GM12878 (cell line): ENCODE measurements around the gene NACAD. TPM values are rescaled to one million over a fixed set of nuclear protein-coding genes. Genes with fewer than 3 reads are reported as not detected.

Experiments
- ATAC-seq: fragments of 200-7000 bp; cut with Tn5 transposase; 3 replicates; pipeline ENCODE4 v1.9.1; 2020; ENCODE audit warnings: mild to moderate bottlenecking, moderate library complexity
- BruUV-seq: library from RNA; stranded (reverse); fragments of 400-500 nt; replicated peaks from 2 replicates; lab custom pipeline; 2021; lab: Mats Ljungman, UMichigan
- CTCF ChIA-PET: fragments of 300-600 bp; sonication (Branson Sonifier 250); formaldehyde crosslinking; extraction: SDS; loops from one replicate; lab custom pipeline; 2021; ENCODE audit warnings: inconsistent platforms; lab: Yijun Ruan, JAX
- POLR2A ChIA-PET: fragments of 350-600 bp; formaldehyde crosslinking; extraction: SDS; loops from one replicate; lab custom pipeline; 2021; ENCODE audit warnings: inconsistent platforms; lab: Charles Lee
- RAD21 ChIA-PET: fragments of 300-600 bp; sonication (Branson Sonifier 250); formaldehyde crosslinking; loops from one replicate; lab custom pipeline; 2023; ENCODE audit warnings: antibody characterized with exemption; ENCODE audit not compliant: unreplicated experiment; lab: Charles Lee
- SMC1A ChIA-PET: fragments of 300-600 bp; sonication (Branson Sonifier 250); formaldehyde crosslinking; loops from one replicate; lab custom pipeline; 2023; ENCODE audit not compliant: unreplicated experiment, uncharacterized antibody; lab: Charles Lee
- DNase-seq: peaks from one replicate; pipeline ENCODE4 v3.0.0-alpha.2; 2011; ENCODE audit warnings: low read depth, low spot score
- FAIRE-seq: peaks from 3 replicates; lab custom pipeline; 2011; peaks lifted over from hg19 to GRCh38; lab: Jason Lieb, UNC
- H2AFZ ChIP-seq: 2 replicates; pipeline ENCODE4 v1.6.0; 2011; ENCODE audit warnings: low read depth, low read length, control low read depth; ENCODE audit not compliant: control insufficient read depth
- H3K27ac ChIP-seq: 2 replicates; pipeline ENCODE4 v1.5.1; 2011; ENCODE audit warnings: control low read depth; ENCODE audit not compliant: control insufficient read depth, insufficient read depth
- H3K27me3 ChIP-seq, 2 experiments: replicated peaks in 1 of 2; 2 replicates each; pipeline versions ENCODE4 v1.6.0 to v1.6.1; 2011; ENCODE audit warnings: low read length in 1 of 2; ENCODE audit not compliant: control insufficient read depth in 2 of 2, insufficient read depth in 2 of 2
- H3K36me3 ChIP-seq, 2 experiments: 2 replicates each; pipeline ENCODE4 v1.5.1; 2011; ENCODE audit warnings: low read length in 1 of 2; ENCODE audit not compliant: control insufficient read depth in 2 of 2, insufficient read depth in 2 of 2
- H3K4me1 ChIP-seq: 2 replicates; pipeline ENCODE4 v1.6.1; 2011; ENCODE audit warnings: mild to moderate bottlenecking, low read length, moderate library complexity, mixed read lengths; ENCODE audit not compliant: control insufficient read depth, insufficient read depth
- H3K4me2 ChIP-seq: 2 replicates; pipeline ENCODE4 v1.6.0; 2011; ENCODE audit warnings: control low read depth; ENCODE audit not compliant: control insufficient read depth, insufficient read depth
- H3K4me3 ChIP-seq: fragments of 200-600 bp; sonication (generic); 2 replicates; pipeline ENCODE4 v1.5.1; 2016
- H3K79me2 ChIP-seq: 2 replicates; pipeline ENCODE4 v1.6.0; 2011; ENCODE audit warnings: low read length; ENCODE audit not compliant: control insufficient read depth, insufficient read depth
- H3K9ac ChIP-seq: 2 replicates; pipeline ENCODE4 v1.8.0; 2011; ENCODE audit warnings: low read length, control low read depth, mixed read lengths; ENCODE audit not compliant: control insufficient read depth, insufficient read depth
- H3K9me3 ChIP-seq: replicated peaks from 3 replicates; pipeline ENCODE4 v1.5.1; 2011; ENCODE audit warnings: mild to moderate bottlenecking, low read length; ENCODE audit not compliant: control insufficient read depth, insufficient read depth
- H4K20me1 ChIP-seq: 2 replicates; pipeline ENCODE4 v1.6.0; 2011; ENCODE audit not compliant: control insufficient read depth, insufficient read depth
- BCL11A ChIP-seq: IDR thresholded peaks from 2 replicates; pipeline ENCODE4 v1.6.1; 2011; ENCODE audit warnings: low read depth, low read length
- BMI1 ChIP-seq: fragments of 450-650 bp; IDR thresholded peaks from 2 replicates; pipeline ENCODE4 v1.6.1; 2016; ENCODE audit warnings: mild to moderate bottlenecking, moderate library complexity, borderline replicate concordance
- ETV6 ChIP-seq, 2 experiments: fragments of 450-650 bp in 1 of 2; IDR thresholded peaks in 1 of 2; conservative IDR thresholded peaks in 1 of 2; 2 replicates each; pipeline ENCODE4 v1.6.1; 2014; ENCODE audit warnings: antibody characterized with exemption in 1 of 2, borderline replicate concordance in 1 of 2, low read depth in 1 of 2, mild to moderate bottlenecking in 1 of 2, moderate library complexity in 1 of 2
- IKZF1 ChIP-seq: fragments of 450-650 bp; conservative IDR thresholded peaks from 2 replicates; pipeline ENCODE4 v1.6.1; 2017; ENCODE audit warnings: antibody characterized with exemption, mild to moderate bottlenecking
- IRF3 ChIP-seq: fragments of 450-650 bp; IDR thresholded peaks from 2 replicates; pipeline ENCODE4 v1.6.1; 2014; ENCODE audit warnings: mild to moderate bottlenecking
- POLR2A ChIP-seq: IDR thresholded peaks from 2 replicates; pipeline ENCODE4 v1.6.1; 2011; ENCODE audit warnings: low read depth, mild to moderate bottlenecking, low read length
- POU2F2 ChIP-seq: IDR thresholded peaks from 3 replicates; pipeline ENCODE4 v1.6.1; 2011; ENCODE audit warnings: low read depth, mild to moderate bottlenecking, low read length, borderline replicate concordance
- RAD51 ChIP-seq: fragments of 450-650 bp; IDR thresholded peaks from 2 replicates; pipeline ENCODE4 v1.6.1; 2016; ENCODE audit warnings: moderate library complexity, mild to moderate bottlenecking, inconsistent platforms
- RBBP5 ChIP-seq: fragments of 200-600 bp; sonication (generic); conservative IDR thresholded peaks from 2 replicates; pipeline ENCODE4 v1.6.1; 2016
- SIN3A ChIP-seq: IDR thresholded peaks from 2 replicates; pipeline ENCODE4 v1.6.1; 2012; ENCODE audit warnings: low read depth, low read length, improper control_type of control experiment
- SP1 ChIP-seq: IDR thresholded peaks from one replicate; pipeline ENCODE4 v1.6.1; 2011; ENCODE audit warnings: low read depth, low read length
- TCF7 ChIP-seq: IDR thresholded peaks from 2 replicates; pipeline ENCODE4 v1.6.1; 2014; ENCODE audit warnings: antibody characterized with exemption, borderline replicate concordance
- WRNIP1 ChIP-seq: IDR thresholded peaks from 2 replicates; pipeline ENCODE4 v1.6.1; 2011; ENCODE audit warnings: low read depth, low read length, improper control_type of control experiment, borderline replicate concordance
- ZBED1 ChIP-seq: IDR thresholded peaks from 2 replicates; pipeline ENCODE4 v1.6.1; 2016; ENCODE audit warnings: borderline replicate concordance
- ZBTB11 ChIP-seq: fragments of 450-650 bp; formaldehyde crosslinking; IDR thresholded peaks from 2 replicates; pipeline ENCODE4 v1.5.0; 2022; ENCODE audit warnings: mild to moderate bottlenecking, missing genetic modification characterization
- ZNF207 ChIP-seq: fragments of 450-650 bp; IDR thresholded peaks from 2 replicates; pipeline ENCODE4 v1.6.1; 2014; ENCODE audit warnings: antibody characterized with exemption, mild to moderate bottlenecking, borderline replicate concordance
- WGBS: methylation state at CpG from one replicate; pipeline ENCODE4 v1.1.6; 2016; ENCODE audit warnings: low lambda C conversion rate; ENCODE audit not compliant: insufficient replicate concordance, insufficient coverage; ENCODE audit errors: missing lambda C conversion rate; 5-methylcytosine and 5-hydroxymethylcytosine counted together
- in situ Hi-C: fragments of 300-500 bp; cut with MboI; formaldehyde crosslinking; loops from 9 replicates; pipeline ENCODE4 v1.14.3; 2018; ENCODE audit warnings: mixed read lengths
- intact Hi-C: fragments of 100-400 bp; cut with micrococcal nuclease; formaldehyde crosslinking; loops from one replicate; pipeline ENCODE4 v1.14.2; 2022; ENCODE audit not compliant: unreplicated experiment
- polyA plus RNA-seq, 11 experiments: library from polyadenylated mRNA; depleted of rRNA in 4 of 11; unstranded in 6 of 11; stranded (reverse) in 5 of 11; fragments of >200 nt; fragmentation: Nextera tagmentation in 4 of 11; fragmentation: Illumina TruSeq in 1 of 11; extraction: Ambion mirVana in 4 of 11; extraction: Trizol in 1 of 11; gene quantifications; 1 replicate in 1 of 11; 2 replicates in 10 of 11; pipeline versions ENCODE4 v1.2.1 to v1.2.3, GENCODE V29; 2011 to 2016; ENCODE audit warnings: inconsistent platforms in 2 of 11, missing spikeins in 2 of 11, low read depth in 1 of 11
- total RNA-seq, 4 experiments: library from RNA; depleted of rRNA in 3 of 4; stranded (reverse); fragments of >200 nt in 3 of 4; fragmentation: Illumina TruSeq in 1 of 4; extraction: Trizol in 1 of 4; gene quantifications; 2 replicates each; pipeline versions ENCODE4 v1.2.1 to v1.2.3, GENCODE V29; 2013 to 2021
- TF ChIP-seq, protein P1 (sequence below): IDR thresholded peaks from 2 replicates; pipeline ENCODE4 v1.6.1; 2012; ENCODE audit warnings: mild to moderate bottlenecking, low read depth, low read length

NACAD gene
- total and polyA plus RNA-seq, 10 of the 15 experiments (the other 5 are each of a cell fraction or from before 2014, with no cell fraction given) = not detected

GRCh38 chr7:45052011-45052410, 36.8 kb downstream of the NACAD start:
- H3K27me3 ChIP-seq = no peaks in the 10 kb centered on the region
- ChIA-PET SMC1A (interaction anchor here (1.1 to 1.7 kb wide), 2 partner anchors 10 to 18 kb away, joined by 3 to 8 read pairs; no protein-coding TSS in a partner anchor), POLR2A (no interaction called here), CTCF (no interaction called here), RAD21 (no interaction called here)
- H3K9ac ChIP-seq = no peak overlapping the region
- no peak overlapping the region for H3K4me3 ChIP-seq
- TF ChIP-seq SIN3A (no peak), BMI1 (no peak), ZBTB11 (CRISPR knock-in tag) (no peak), IRF3 (no peak), ZBED1 (no peak), SP1 (no peak), POU2F2 (no peak), RBBP5 (no peak), ZNF207 (no peak), WRNIP1 (no peak), BCL11A (no peak), TCF7 (no peak), RAD51 (no peak), ETV6 (conservative IDR thresholded peaks at IDR 0.05 in 1 of 2, IDR thresholded peaks at IDR 0.05 in 1 of 2; ENCODE audit: borderline replicate concordance in 1 of 2, low read depth in 1 of 2) (no peak), IKZF1 (no peak), POLR2A (no peak)
- TF ChIP-seq, protein P1, sequence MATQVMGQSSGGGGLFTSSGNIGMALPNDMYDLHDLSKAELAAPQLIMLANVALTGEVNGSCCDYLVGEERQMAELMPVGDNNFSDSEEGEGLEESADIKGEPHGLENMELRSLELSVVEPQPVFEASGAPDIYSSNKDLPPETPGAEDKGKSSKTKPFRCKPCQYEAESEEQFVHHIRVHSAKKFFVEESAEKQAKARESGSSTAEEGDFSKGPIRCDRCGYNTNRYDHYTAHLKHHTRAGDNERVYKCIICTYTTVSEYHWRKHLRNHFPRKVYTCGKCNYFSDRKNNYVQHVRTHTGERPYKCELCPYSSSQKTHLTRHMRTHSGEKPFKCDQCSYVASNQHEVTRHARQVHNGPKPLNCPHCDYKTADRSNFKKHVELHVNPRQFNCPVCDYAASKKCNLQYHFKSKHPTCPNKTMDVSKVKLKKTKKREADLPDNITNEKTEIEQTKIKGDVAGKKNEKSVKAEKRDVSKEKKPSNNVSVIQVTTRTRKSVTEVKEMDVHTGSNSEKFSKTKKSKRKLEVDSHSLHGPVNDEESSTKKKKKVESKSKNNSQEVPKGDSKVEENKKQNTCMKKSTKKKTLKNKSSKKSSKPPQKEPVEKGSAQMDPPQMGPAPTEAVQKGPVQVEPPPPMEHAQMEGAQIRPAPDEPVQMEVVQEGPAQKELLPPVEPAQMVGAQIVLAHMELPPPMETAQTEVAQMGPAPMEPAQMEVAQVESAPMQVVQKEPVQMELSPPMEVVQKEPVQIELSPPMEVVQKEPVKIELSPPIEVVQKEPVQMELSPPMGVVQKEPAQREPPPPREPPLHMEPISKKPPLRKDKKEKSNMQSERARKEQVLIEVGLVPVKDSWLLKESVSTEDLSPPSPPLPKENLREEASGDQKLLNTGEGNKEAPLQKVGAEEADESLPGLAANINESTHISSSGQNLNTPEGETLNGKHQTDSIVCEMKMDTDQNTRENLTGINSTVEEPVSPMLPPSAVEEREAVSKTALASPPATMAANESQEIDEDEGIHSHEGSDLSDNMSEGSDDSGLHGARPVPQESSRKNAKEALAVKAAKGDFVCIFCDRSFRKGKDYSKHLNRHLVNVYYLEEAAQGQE = no peak
- intact Hi-C loops = no loop called here
- no peaks in the 10 kb centered on the region; the same call in 1 of the 2 replicates for H4K20me1 ChIP-seq
- H2AFZ ChIP-seq = no peak overlapping the region
- no peak overlapping the region for H3K4me2 ChIP-seq
- BruUV-seq = no TSS peak
- H3K9me3 ChIP-seq = no peaks in the 10 kb centered on the region
- DNase-seq (no peak), FAIRE-seq (no peak), ATAC-seq (no peak)
- 98% methylated on average over 3 of the region's 3 CpGs for WGBS
- H3K79me2 ChIP-seq = no peaks in the 10 kb centered on the region; the same call in 1 of the 2 replicates
- peaks cover 0 to 14% of the 10 kb centered on the region in 2 experiments; a peak in 3 of 4 replicates for H3K36me3 ChIP-seq
- in situ Hi-C loops = no loop called here
- H3K27ac ChIP-seq = no peak overlapping the region
- H3K4me1 ChIP-seq = no peaks in the 10 kb centered on the region
